Endodermal cell (in vitro differentiated cells): Measurements from ENCODE around the gene MT1H. TPM values are rescaled to one million over a fixed set of nuclear protein-coding genes. Genes with fewer than 3 reads are reported as not detected.

Source experiments
- DNase-seq: peaks from one replicate; pipeline ENCODE4 v3.0.0-alpha.2; 2017
- H3K27ac ChIP-seq: 2 replicates; pipeline ENCODE4 v1.5.1; 2013; ENCODE audit warnings: mild to moderate bottlenecking, low read depth, low read length, moderate library complexity
- H3K27me3 ChIP-seq: 2 replicates; pipeline ENCODE4 v1.6.1; 2013; ENCODE audit warnings: mild to moderate bottlenecking, low read length, moderate library complexity; ENCODE audit not compliant: insufficient read depth, control insufficient read depth, poor library complexity, severe bottlenecking
- H3K36me3 ChIP-seq: 2 replicates; pipeline ENCODE4 v1.7.0; 2013; ENCODE audit warnings: mild to moderate bottlenecking, low read length, moderate library complexity; ENCODE audit not compliant: control insufficient read depth, insufficient read depth
- H3K4me1 ChIP-seq: one replicate; pipeline ENCODE4 v1.7.0; 2013; ENCODE audit warnings: low read length; ENCODE audit not compliant: control insufficient read depth, insufficient read depth
- H3K4me3 ChIP-seq: 2 replicates; pipeline ENCODE4 v1.5.1; 2013; ENCODE audit warnings: mild to moderate bottlenecking, low read length, moderate library complexity
- H3K9ac ChIP-seq: 2 replicates; pipeline ENCODE4 v1.6.1; 2013; ENCODE audit warnings: mild to moderate bottlenecking, low read length, moderate library complexity; ENCODE audit not compliant: poor library complexity, severe bottlenecking; ENCODE audit errors: extremely low read depth
- H3K9me3 ChIP-seq: 2 replicates; pipeline ENCODE4 v1.6.1; 2013; ENCODE audit warnings: mild to moderate bottlenecking, low read length, moderate library complexity; ENCODE audit not compliant: control insufficient read depth
- H3K27ac Mint-ChIP-seq: 2 replicates; pipeline ENCODE4 v1.8.0; 2020; ENCODE audit warnings: mixed read lengths
- H3K27me3 Mint-ChIP-seq: 2 replicates; pipeline ENCODE4 v1.8.0; 2021; ENCODE audit warnings: mild to moderate bottlenecking, mixed read lengths; ENCODE audit not compliant: insufficient read depth
- H3K36me3 Mint-ChIP-seq: 2 replicates; pipeline ENCODE4 v1.8.0; 2020; ENCODE audit warnings: low read depth, mixed read lengths
- H3K4me1 Mint-ChIP-seq: 2 replicates; pipeline ENCODE4 v1.8.0; 2020; ENCODE audit warnings: mixed read lengths
- H3K4me3 Mint-ChIP-seq: 2 replicates; pipeline ENCODE4 v1.8.0; 2020; ENCODE audit warnings: mild to moderate bottlenecking, moderate library complexity, mixed read lengths
- H3K9me3 Mint-ChIP-seq: 2 replicates; pipeline ENCODE4 v1.8.0; 2020; ENCODE audit warnings: mild to moderate bottlenecking, mixed read lengths
- WGBS, 2 experiments: methylation state at CpG; one replicate each; pipeline versions ENCODE4 v1.1.5 to v1.1.7; 2013; ENCODE audit warnings: missing lambda C conversion rate in 2 of 2, mixed read lengths in 1 of 2; ENCODE audit not compliant: insufficient coverage in 1 of 2, insufficient read length in 1 of 2; 5-methylcytosine and 5-hydroxymethylcytosine counted together
- total RNA-seq, 2 donors: library from RNA; stranded (reverse); fragmentation: NEBNext Ultra II Directional in 1 of 2; extraction: Animal tissue kit (Norgen Biotek cat#: 25700) in 1 of 2; gene quantifications; 2 replicates in 1 of 2; 3 replicates in 1 of 2; pipeline ENCODE4 v1.2.1, GENCODE V29; 2021
- TF ChIP-seq, protein P1 (sequence below): fragments of 200-600 bp; sonication (generic); conservative IDR thresholded peaks from 2 replicates; pipeline ENCODE4 v1.5.0; 2021; ENCODE audit warnings: antibody characterized with exemption, mild to moderate bottlenecking

MT1H gene
- total RNA-seq, 2 donors from 2014 or later, result 1.6 TPM; not detected in 1

DNA sequence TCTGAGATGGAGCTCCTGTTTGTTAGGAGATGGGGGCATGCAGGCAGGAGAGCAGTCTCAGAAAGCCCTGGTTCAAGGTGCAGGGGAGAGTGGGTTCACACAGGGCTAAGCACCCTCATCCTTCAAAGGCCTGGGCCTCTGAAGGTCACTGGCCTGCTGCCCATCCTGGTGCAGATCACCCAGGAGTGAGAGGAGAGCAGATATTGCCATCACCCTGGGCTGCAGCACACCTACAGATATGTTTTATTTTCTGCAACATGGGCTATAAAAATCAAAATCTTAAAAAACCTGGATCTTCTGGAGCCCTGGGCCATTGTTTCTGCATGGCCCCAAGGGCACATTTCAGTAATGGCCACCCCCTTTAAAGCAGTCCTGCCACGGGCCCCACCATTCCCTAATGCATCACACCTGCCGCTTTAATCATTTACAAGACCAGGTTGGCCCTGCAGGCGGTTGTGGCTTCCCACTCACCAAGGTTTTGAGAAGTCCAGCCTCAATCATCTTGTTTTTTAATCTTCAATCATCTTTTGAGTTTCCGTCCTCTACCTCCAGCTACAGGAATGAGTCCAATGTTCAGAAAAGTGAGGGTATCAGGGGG is 39.9 kb downstream of the MT1H start:
- H3K4me3 ChIP-seq, result no peak overlapping the region
- Mint-ChIP-seq H3K27ac (no peak overlapping the region), H3K4me1 (peaks cover 11% of the 10 kb centered on the region), H3K36me3 (no peaks in the 10 kb centered on the region), H3K27me3 (peaks cover 6% of the 10 kb centered on the region), H3K4me3 (no peak overlapping the region), H3K9me3 (no peaks in the 10 kb centered on the region)
- no peaks in the 10 kb centered on the region for H3K9me3 ChIP-seq
- H3K9ac ChIP-seq, result no peak overlapping the region
- TF ChIP-seq, protein P1, sequence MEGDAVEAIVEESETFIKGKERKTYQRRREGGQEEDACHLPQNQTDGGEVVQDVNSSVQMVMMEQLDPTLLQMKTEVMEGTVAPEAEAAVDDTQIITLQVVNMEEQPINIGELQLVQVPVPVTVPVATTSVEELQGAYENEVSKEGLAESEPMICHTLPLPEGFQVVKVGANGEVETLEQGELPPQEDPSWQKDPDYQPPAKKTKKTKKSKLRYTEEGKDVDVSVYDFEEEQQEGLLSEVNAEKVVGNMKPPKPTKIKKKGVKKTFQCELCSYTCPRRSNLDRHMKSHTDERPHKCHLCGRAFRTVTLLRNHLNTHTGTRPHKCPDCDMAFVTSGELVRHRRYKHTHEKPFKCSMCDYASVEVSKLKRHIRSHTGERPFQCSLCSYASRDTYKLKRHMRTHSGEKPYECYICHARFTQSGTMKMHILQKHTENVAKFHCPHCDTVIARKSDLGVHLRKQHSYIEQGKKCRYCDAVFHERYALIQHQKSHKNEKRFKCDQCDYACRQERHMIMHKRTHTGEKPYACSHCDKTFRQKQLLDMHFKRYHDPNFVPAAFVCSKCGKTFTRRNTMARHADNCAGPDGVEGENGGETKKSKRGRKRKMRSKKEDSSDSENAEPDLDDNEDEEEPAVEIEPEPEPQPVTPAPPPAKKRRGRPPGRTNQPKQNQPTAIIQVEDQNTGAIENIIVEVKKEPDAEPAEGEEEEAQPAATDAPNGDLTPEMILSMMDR, result no peak
- H3K36me3 ChIP-seq, result no peaks in the 10 kb centered on the region
- no peak overlapping the region for H3K27ac ChIP-seq
- no peak for DNase-seq
- WGBS, 2 experiments, result 84% methylated on average over 4 of the region's 4 CpGs; no CpG with 5 or more reads in 1 of the 2 experiments
- H3K27me3 ChIP-seq, result no peaks in the 10 kb centered on the region
- no peaks in the 10 kb centered on the region for H3K4me1 ChIP-seq

DNA sequence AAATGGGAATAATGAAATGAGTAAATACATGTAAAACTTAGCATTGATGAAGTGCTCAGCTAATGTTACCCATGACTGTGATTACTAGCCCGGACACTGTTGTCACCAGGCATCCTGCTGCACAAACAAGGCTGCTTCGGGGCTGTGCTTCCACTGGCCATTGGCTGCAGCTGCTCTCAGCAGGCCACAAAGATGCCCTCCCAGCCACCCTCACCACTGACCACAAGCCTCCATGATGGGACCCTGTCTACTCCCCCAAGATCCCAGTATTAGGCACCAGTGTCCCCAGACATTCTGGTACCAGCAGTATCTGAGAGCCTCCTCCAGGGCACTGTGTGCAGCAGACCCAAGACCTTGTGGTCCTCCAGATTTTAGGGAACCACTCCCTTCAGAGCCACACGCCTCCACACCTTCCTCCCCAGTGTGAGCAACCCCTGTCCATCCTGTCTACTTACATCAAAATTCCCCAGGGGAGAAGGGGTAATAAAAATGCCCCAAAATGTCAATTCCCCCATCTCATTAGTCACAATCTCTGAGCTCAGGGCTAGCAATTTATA is 40.6 kb downstream of the MT1H start:
- DNase-seq, result no peak
- H3K4me1 ChIP-seq, result no peaks in the 10 kb centered on the region
- 87 to 89% methylated on average over 3 of the region's 3 CpGs for WGBS, 2 experiments
- no peaks in the 10 kb centered on the region for H3K9me3 ChIP-seq
- Mint-ChIP-seq H3K36me3 (no peaks in the 10 kb centered on the region), H3K27me3 (peaks cover 6% of the 10 kb centered on the region), H3K4me3 (no peak overlapping the region), H3K27ac (no peak overlapping the region), H3K4me1 (peaks cover 11% of the 10 kb centered on the region), H3K9me3 (no peaks in the 10 kb centered on the region)
- TF ChIP-seq, protein P1, result no peak
- no peak overlapping the region for H3K4me3 ChIP-seq
- no peak overlapping the region for H3K27ac ChIP-seq
- no peaks in the 10 kb centered on the region for H3K36me3 ChIP-seq
- no peaks in the 10 kb centered on the region for H3K27me3 ChIP-seq
- no peak overlapping the region for H3K9ac ChIP-seq

DNA sequence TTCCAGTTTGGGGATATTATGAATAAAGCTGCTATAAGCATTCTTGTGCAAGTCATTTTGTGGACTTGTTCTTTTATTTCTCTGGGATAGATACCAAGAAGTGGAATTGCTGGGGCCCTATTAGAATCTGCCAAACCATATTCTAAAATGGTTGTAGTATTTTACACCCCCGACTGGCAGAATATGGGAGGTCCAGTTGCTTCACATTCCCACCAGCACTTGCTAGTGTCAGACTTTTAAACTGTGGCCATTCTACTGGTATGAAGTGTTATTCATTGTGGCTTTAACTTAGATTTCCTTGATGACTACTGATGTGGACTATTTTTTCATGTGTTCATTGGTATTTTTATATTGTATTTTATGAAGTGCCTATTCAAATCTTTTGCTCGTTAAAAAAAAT is 42.2 kb downstream of the MT1H start:
- TF ChIP-seq, protein P1, result no peak
- Mint-ChIP-seq H3K36me3 (no peaks in the 10 kb centered on the region), H3K9me3 (no peaks in the 10 kb centered on the region), H3K27ac (no peak overlapping the region), H3K27me3 (peaks cover 7% of the 10 kb centered on the region), H3K4me1 (peaks cover 11% of the 10 kb centered on the region), H3K4me3 (no peak overlapping the region)
- 91 to 100% methylated on average over 2 of the region's 2 CpGs for WGBS, 2 experiments
- H3K4me3 ChIP-seq, result no peak overlapping the region
- H3K9ac ChIP-seq, result no peak overlapping the region
- no peaks in the 10 kb centered on the region for H3K27me3 ChIP-seq
- H3K27ac ChIP-seq, result no peak overlapping the region
- no peak for DNase-seq
- H3K4me1 ChIP-seq, result no peaks in the 10 kb centered on the region
- H3K36me3 ChIP-seq, result no peaks in the 10 kb centered on the region
- no peaks in the 10 kb centered on the region for H3K9me3 ChIP-seq
